ENCODE measurements around the gene NID2.

DNA sequence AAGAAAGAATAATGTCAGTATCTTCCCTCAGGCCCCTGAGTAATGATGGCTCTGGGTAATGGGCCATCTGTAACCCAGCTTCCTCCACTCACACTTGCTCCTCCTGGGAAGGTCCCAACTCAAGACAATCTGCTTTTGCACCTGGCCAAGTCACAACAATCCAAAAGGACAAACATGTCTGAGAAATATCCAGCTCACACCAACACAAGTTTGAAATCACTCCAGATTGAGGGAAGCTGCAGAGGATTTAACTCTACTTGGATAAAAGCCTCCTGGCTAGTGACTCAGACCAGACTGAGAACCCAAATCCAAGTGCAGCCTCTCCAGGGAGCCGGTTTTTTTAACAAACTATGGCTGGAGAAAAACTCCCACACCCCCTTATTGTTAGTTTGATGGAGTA lies 45.3 kb downstream of the NID2 start:
- TF ChIP-seq POLR2A (IDR thresholded peaks at IDR 0.05; ENCODE audit: low read depth, low read length) (no peak), POLR2AphosphoS5 (IDR thresholded peaks at IDR 0.05; ENCODE audit: low read depth, low read length) (no peak)

Measured in GM12892 (cell line).